HG03571 (cell line): ENCODE data around the gene KRT37.
"Not testable (repeated sequence)": the region's sequence is repeated elsewhere in the genome, so short reads cannot be mapped to it uniquely, and the experiment has no call there.

Source experiments
- ATAC-seq: cut with Tn5 transposase; IDR thresholded peaks from one replicate; pipeline ENCODE4 v1.9.1; 2021; ENCODE audit not compliant: unreplicated experiment

The KRT37 gene

DNA sequence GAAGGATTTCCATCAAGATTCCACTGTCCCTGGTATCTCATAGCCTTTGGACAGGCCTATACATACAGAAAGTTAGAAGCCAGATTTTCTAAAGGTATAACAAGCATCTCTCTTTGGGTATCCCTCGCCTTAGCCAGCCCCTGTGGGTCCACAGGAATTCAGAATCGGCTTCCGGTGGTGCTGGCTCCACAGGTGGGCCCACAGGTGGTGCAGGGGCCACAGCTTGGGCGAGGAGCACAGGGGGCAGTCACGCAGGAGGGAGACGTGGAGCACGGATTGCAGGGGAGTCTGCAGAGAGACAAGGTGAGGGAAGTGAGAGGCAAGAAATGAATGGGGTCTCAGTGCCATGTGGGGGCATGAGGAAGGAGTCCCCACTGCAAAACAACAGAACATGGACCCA is 12.9 kb upstream of the KRT37 start:
- ATAC-seq: no peak

DNA sequence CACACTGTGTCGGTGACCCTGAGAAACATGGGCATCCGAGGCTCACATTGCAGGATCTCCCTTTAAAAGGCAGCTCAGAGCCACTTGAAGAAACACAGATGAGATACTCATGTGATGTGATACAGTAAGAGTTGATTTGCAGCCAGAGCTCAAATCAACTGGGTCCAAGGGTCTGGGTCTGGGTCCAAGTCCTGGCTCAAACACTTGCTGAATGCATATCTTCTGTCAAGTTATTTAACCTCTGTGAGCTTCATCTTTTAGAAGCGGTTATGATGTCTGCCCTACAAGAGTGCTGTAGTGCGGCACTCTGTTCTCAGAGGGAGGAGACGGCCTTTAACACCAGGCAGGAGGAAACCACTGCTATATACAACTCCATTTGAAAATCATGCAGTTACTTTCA is 10.0 kb upstream of the KRT37 start:
- no peak for ATAC-seq

GRCh38 chr17:41434005-41434404 is 9.6 kb upstream of the KRT37 start:
- no peak for ATAC-seq

GRCh38 chr17:41433586-41433985 is 9.2 kb upstream of the KRT37 start:
- ATAC-seq: no peak

DNA sequence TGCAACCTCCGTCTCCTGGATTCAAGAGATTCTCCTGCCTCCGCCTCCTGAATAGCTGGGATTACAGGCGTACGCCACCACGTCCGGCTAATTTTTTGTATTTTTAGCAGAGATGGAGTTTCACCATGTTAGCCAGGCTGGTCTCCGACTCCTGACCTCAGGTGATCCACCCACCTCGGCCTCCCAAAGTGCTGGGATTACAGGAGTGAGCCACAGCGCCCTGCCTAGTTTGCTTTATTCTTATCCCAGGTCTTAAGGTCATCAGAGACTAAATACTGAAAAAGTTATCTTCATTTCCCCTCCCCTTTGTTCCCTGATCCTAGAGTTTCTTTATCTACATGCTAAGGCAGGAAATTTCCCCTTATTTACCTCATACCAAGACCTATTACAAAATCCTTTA is 6.0 kb upstream of the KRT37 start:
- not testable (repeated sequence) for ATAC-seq

- ATAC-seq: no peak
Observed at GRCh38 chr17:41429667-41430066, 5.3 kb upstream of the KRT37 start.

- no peak for ATAC-seq
Observed at GRCh38 chr17:41428591-41429291, 4.4 kb upstream of the KRT37 start.

- ATAC-seq: not testable (repeated sequence)
Observed at GRCh38 chr17:41422586-41422985, 1.8 kb downstream of the KRT37 start.

DNA sequence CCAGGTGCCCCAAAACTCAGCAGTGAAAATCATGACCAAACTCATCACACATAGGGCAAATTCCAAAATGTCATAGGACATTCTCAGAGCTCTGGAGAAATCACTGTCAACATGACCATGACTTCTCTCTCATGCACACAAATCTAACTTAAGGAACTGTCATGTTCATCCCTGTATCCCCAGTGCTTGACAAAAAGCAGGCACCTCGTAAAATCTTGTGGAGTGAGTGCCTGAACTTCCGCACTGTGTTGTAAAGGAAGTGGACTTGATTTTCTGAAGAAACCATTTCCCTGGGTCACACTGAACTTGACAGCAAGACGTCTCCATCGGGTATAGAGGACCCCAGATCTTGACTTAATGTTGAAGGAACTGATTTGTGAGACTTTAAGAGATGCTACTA is 2.8 kb downstream of the KRT37 start:
- no peak for ATAC-seq

- ATAC-seq: no peak
Observed at GRCh38 chr17:41421116-41421515, 3.3 kb downstream of the KRT37 start.

DNA sequence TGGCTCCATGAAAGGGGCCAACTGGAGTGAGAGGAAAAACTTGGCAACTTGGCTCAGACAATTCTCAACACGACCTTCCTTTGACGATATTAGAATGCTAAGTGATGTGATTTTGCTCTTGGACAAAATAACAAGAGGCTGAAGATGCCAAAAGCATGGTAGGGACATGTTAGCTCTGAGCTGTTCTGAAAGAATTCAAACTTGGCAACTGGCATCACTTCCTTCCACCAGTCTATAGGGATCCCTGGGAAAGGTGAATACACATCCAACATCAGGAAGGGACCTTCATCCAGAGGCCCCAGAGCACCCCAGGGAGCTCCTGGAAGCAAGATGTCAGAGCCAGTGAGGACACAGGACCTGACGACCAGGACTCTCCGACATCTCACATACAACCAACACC is 4.3 kb downstream of the KRT37 start:
- ATAC-seq: no peak

- ATAC-seq: no peak
Observed at GRCh38 chr17:41419716-41420115, 4.7 kb downstream of the KRT37 start.

DNA sequence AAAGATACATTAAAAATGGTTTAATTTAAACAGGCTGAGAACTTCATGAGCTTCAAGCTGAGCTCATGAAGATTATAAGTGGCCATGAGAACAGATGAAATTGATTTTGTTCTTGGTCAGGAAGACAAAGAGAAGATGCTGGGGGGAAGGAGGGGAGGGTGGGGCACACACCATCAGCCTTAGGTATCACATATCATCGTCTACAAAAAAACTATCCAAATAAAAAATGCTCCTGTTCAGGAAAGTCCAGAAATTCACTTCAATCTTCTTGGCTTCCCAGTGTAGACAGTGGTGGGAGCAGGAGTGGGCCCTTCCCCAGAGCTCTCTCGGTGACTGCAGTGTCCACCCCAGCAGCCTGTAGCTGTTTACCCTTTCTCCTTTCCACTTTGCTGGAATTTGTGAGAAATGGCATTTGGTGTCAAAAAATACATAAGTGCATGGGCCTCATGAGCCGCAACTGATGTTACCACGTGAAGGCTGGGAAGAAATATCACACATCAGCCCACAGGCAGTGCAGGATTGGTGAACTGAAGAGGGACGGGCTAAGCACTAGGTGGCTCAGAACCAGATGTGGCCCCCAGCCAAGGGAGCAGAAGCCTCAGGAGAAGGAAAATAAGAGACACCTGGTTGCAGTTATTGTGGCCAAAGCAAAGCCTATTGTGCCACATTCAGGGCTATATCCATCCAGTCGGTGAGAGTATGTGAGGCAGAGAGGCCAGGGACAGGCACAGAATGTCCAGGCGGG is 6.1 kb downstream of the KRT37 start:
- no peak for ATAC-seq

DNA sequence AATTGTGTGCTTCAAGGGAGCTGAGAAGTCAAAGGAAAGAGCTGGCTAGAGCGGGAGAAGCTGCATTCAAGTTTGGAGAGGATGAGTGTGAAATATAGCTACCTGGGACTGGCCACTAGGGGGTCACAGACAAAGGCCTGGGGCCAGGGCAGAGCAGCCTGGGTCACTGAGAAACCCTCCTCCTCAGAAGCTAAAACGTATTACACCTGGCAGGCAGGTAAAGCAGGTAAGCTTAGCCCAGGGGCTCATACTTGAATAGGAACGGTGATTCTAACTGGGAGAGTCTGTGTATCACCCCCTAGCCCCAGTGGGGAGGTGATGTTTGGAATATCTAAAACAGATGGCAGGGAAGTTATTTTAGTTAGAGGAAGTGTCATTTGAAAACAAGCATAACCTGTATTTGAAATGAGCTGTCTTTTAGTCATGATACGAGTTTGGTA is 6.8 kb downstream of the KRT37 start:
- no peak for ATAC-seq

- ATAC-seq: no peak
Observed at GRCh38 chr17:41417127-41417526, 7.3 kb downstream of the KRT37 start.

DNA sequence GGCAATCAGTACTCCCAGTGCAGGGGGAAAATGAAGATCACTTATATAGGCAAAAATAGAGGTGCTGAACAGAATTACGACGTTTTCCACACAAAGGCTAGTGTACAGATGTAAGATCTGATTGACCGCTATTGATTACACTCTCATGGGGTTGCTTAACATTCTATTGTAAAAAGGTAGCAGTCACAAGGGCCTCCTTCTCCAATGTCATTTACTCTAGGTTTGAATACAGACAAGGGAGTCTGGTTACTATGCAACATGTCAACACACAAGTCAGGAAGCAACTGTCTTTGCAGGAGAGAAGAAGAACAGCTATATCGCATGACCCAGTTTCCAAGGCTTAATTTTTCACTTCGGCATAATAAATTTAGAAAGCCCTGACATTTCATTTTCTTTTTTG is 7.9 kb downstream of the KRT37 start:
- ATAC-seq: no peak

DNA sequence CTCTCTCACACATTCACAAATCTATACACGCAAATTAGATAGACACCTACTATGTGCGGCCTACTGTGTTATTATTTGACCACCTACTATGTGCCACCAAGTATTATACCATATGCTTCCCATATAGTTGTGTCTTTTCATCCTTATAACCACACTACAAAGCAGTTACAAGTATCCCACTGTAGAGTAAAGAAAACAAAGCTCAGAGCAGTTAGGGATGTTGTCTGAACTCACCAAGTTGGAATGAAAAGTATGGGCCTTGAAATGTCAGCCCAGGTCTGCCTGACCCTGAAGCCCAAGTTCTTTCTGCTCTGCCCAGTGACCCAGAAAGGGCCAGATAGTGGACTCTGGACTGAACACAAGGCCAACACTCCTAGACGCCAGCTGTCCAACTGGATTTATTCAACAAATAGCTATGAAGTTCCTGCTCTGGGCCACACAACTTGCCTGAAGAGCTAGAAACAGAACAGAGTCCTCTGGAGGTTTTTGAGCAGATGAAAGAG is 8.5 kb downstream of the KRT37 start:
- ATAC-seq: no peak

GRCh38 chr17:41415411-41415810 is 9.0 kb downstream of the KRT37 start:
- no peak for ATAC-seq

- no peak for ATAC-seq
Observed at GRCh38 chr17:41413982-41414381, 10.4 kb downstream of the KRT37 start.

DNA sequence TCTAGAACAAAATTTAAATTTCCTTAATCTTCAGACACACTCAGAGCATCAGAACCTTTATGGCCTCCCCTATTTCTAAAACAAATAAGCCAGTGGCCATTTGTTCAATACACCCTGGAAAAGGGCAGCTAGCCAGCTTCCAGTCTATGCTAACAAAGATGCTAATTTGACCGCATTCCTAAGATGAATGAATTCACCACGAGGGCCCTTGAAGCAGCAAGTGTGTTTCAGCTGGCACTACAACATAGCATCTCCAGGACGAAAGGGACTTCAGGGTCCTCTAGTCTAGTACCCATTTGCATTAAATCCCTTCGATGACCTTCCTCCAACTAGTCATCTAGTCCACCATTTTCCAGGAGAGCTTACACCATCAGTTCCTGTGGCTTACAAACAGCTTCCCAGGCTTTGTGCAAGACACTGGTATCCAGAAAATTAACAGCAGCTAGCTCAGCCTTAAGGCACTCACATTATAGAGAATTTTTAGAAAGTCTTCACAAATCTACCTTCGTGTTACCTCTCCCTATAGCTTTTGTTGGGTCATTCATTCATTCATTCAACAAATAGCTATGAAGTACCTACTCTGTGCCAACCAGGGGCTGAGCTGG is 10.9 kb downstream of the KRT37 start:
- ATAC-seq: no peak

DNA sequence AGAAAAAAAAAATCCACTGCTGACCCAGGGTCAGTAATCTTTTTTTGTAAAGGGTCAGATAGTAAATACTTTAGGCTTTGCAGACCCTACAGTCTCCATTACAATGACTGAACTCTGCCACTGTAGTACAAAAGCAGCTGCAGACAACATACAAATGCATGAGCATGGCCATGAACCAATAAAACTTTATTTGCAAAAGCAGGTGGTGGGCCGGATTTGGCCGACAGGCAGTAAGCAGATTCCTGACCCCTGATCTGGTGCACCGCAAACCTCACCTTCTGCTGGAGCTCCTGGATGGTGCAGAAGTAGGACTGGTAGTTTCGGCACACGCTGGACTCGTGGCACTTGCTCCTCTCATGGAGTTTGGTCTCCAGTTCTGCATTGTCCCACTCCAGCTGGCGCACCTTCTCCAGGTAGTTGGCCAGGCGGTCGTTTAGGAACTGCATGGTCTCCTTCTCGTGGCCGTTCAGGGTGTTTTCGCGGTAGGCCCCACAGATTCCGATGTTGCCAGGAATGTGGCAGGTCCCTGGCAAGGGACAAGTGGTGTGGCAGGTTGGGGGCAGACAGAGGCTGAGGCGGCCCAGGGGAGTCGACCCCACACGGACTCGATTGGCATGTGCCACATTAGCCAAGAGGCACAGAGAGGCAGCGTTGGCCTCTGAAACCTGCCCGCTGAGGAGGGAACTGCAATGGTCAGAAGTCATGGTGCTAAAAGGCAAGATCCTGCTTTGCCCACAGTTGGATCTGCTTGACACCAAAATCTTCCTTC is 13.1 kb downstream of the KRT37 start:
- ATAC-seq: no peak
